HG03575 (cell line): Measurements from ENCODE around the gene CFAP65.

Experiments used
- ATAC-seq: cut with Tn5 transposase; IDR thresholded peaks from one replicate; pipeline ENCODE4 v1.9.1; 2021; ENCODE audit not compliant: unreplicated experiment, insufficient number of reproducible peaks, low FRiP score; ENCODE audit errors: extremely low read depth

CFAP65 gene

GRCh38 chr2:219038600-219038999, 2.7 kb downstream of the CFAP65 start:
- no peak for ATAC-seq

DNA sequence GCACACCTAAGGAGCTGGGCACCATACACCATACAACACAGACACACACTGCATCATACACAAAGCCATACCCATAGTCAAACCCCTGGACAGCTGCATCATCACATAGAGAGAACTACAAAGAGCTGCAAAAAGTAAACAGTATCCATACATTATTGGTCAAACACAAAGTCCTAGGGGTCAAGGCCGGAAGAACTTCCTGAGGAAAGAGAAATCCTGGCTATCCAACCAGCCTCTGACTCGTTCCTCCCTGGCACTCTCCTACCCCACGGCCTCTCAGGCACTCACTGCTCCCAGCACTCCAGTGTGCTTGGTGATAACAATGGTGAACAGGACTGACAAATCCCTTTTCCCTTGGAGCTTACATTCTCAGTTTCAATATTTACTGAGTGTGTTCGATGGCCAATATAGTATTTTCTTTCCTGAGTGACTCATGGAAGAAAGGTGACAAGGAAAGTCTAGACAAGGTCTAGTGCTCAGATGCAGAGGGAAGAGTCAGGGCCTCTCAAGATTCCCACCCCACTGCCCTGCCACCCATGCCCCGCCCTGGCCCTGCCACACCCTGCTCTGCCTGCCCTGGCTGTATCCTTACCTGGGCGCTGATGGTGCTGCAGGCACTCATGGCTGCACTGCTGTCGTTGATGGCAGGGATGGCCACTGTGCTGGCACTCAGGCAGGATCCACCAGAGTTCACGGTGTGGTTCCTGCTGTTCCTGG, 3.4 kb downstream of the CFAP65 start:
- no peak for ATAC-seq

DNA sequence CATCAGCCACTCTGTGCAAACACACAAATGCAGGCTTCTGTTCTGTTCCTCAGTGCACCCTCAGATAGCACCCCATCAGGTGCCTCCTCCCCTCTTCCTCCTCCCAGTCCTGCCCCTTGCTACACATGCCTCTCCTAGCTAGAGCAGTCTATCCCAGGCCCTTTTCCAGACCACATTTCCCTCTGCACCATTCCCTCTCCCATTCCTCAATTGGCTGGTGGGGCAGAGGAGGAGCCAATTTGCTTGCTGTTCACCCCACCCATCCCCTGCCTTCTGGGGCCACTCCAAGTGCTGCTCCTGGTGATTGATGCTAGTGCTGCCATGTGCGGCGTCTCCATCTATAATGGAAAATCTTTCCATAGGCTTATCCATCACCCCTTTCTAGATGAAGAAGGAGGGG, 5.4 kb downstream of the CFAP65 start:
- no peak for ATAC-seq

- ATAC-seq = no peak
Measured at GRCh38 chr2:219034823-219035222, 6.5 kb downstream of the CFAP65 start.

DNA sequence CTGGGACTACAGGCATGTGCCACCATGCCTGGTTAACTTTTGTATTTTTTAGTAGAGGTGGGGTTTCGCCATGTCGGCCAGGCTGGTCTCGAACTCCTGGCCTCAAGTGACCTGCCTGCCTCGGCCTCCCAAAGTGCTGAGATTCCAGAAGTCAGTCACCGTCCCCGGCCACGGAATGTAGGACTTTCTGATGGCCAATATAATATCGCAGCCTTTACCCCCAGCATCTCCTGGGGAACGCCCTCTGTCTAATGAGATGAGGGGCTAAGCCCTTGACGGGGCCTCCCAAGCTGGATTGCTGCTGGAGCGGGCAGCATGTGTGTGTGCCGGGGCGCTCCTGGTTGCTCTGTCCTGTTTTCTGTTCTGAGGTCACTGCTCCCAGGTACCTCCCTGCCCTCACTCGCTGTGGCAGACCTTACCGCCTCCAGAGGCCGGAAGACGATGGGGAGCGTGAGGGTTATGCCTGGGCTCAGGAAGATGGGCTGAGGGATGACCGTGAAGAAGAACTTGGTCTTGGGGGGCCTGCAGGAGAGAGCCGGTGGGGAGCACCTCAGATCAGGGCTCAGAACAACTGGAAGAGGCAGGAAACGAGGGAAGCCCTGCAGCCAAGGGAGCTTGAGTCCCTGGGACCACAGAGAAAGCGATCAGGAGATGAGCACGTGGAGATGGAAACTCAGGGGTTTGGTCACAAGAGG, 9.1 kb downstream of the CFAP65 start:
- ATAC-seq = no peak

DNA sequence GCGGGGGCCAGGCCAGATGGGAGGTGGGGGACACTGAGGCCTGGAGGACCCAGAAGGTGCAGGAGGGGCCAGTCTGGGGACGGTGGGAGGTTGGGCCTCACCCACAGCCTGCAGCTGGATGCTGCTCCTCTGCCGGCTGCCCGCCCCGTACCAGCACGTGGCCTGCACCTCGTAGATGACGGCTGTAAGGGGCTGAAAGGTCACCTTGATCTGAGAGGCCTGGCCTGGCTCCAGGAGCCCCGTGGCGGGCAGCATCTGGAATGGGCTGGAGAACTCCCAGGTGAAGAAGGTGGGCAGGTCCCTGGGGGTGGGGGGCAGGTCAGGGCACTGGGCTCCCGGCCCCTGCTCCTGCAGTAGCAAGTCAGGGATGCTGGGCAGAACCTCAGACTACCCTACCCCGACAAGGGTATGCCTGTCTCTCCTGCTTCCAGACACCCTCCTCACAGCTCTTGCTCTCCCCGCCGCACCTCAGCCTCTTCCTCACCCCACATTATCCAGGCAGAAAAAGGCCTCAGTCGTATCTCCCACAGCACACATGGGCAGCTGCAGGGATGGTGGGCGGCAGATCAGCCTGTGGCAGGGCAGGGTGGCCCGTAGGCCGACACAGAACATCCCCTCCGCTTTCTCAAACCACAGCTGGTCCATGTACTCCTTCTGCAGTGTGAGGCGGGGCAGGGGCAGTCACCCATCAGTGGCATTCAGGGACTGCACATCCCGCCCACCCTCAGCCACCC, 10.1 kb downstream of the CFAP65 start:
- ATAC-seq = no peak

GRCh38 chr2:219030177-219030940, 11.0 kb downstream of the CFAP65 start:
- ATAC-seq = no peak

DNA sequence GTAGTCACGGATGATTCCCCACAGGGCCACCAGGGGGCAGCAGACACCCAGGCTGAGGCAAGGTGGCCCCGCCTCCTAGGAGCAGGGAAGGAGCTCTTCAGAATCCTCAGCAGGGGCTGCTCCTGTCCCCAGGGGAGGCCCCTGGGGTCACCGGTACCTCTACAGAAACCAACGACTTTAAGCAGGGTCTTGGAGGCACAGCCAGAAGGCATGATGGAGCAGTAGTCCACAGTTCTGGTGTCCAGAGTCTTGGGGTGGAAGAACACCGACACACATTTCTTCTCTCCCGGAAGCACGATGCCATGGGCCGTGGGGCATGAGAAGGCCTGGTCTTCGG, 11.5 kb downstream of the CFAP65 start:
- no peak for ATAC-seq

DNA sequence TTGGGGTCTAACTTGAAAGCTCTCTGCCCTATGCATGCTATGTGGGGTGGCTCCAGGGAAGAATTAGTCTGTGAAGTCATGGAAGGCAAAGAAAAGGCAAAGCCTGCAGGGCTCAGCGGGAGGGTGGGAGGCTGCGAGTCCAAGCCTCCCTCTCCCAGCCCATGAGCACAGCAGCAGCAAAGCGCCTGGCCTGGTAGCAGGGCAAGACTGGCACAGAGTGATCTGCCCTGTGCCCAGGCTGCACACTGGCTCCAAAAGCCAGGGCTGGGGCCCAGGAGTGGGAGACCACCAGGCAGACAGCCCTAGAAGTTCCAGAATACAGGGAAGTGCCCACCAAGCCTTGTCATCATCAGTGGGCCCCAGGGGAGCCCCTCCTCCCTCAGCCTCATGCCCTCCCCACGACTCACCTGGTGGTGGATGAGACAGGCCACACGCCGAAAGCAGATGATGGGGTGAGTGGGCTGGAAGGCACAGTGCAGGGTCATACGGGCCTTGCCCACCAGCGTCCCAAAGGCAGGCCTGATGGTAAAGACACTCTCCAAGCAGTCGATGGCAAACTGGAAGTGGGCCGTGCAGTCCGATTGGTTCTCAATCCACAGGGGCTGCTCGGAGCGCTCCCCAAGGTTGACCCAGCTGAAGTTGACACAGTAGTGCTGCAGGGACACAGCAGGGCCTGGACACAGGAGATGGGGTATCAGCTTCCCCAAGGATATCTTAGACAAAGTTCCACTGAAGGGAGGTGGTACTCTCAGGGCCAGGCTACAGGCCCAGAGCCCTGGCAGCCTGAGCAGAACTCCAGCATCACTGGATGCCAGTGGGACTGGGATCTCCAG, 12.1 kb downstream of the CFAP65 start:
- ATAC-seq = no peak

GRCh38 chr2:219028141-219028540, 13.2 kb downstream of the CFAP65 start:
- no peak for ATAC-seq

DNA sequence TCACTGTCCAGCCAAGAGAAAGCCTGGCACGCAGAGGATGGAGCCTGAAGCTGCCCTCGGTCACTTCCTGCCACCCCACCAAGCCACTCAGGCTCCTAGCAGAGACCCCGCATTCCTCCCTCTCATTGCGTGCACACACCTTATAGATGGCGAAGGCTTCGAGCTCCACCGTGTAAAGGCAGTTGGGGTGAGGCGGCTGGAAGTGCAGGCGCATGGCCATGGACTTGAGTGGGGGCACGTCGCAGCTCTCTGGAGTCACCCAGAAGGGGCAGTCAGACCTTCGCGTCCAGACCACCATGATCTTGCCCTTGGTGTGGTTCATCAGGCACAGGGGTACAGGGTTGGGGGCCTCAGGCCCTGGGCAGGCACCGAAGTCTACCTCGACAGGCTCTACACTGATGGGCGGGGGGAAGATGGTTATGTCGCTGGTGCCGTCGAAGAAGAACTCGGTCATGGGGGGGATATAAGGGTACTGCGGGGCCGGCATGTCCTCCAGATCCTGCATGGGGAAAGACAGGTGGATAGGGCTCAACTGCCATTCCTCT, 13.7 kb downstream of the CFAP65 start:
- ATAC-seq = no peak

DNA sequence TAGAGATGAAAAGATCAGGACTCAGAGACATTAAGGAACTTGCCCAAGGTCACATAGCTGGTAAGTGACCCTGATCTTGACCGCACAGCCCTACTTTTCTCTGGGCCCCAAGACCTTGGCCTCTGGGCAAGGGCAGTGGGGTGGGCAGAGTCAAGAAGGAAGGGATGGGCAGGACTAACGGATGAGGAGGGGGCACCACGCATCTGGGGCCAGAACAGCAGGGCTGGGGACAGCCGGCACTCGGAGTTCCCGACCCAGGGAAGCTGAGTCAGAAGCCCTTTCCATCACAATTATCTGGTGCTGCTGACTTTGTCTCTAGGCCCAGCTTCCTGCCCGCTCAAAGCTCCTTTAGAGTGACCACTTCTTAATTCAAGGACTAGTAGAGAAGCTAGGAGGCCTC, 14.4 kb downstream of the CFAP65 start:
- ATAC-seq = no peak

DNA sequence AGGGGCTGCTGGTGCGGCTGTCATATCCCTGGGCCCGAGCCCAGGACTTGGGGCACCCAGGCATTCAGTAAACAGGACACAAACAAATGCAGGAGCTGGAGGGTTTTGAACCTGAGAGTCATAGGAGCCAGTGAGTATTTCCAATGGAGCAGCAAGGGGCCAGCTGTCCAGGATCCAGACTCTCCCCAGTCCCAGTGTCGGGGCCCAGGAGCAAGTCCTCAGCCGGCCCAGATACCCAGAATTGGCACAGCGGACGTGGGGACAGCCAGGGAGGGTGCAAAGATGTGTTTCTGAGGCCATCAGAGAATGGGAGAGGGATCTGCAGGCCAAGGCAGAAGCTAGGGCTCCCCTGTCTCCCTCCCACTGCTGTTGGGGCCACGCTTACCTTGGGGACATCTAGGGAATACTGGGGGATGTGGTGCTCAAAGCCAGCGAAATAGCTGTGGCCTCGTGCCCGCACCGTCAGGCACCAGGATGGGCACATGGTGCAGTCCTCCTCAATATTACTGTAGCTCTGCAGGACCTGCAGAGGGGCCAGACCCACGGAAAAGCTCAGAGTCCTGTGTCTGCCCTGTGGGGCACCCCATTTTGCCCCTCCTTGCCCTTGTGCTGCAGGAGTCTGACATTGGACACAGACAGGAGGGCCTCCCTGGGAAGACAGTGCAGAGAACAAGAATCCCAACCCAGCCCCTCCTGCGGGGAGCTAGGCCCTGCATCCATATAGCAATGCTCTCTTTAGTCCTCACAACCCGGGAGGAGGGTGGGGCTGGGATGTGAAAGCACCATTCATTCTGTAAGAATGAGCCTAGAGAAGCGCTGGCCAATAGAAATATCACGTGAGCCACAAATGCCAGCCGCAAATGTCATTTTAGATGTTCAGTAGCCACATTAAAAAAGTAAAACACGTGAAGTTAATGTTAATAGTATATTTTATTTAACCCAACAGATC, 15.4 kb downstream of the CFAP65 start:
- no peak for ATAC-seq

GRCh38 chr2:219024059-219024458, 17.3 kb downstream of the CFAP65 start:
- no peak for ATAC-seq

GRCh38 chr2:219023045-219023605, 18.2 kb downstream of the CFAP65 start:
- no peak for ATAC-seq

DNA sequence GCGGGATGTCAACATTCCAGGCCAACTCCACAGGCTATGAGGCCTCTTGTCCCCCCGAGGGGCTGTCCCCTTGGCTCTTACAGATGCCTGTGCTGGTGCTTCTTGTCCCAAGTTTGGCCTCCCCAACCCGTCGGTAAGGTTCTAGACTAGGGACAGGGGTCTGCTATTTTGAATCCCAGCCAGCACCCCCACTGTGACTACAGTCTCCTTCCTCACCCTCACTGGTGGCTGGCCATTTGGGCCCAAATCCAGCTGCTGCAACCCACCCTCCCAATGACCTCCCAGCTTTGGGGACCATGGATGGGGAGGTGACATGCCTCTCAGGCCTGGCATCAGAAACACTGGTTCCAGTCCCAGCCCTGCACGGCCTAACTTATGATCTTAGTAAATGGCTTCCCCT, 18.7 kb downstream of the CFAP65 start:
- no peak for ATAC-seq

- ATAC-seq = no peak
Measured at GRCh38 chr2:219022041-219022440, 19.3 kb downstream of the CFAP65 start.
